H1 (cell line): ENCODE results near the gene NCR2. TPM values are rescaled to one million over a fixed set of nuclear protein-coding genes. Genes with fewer than 3 reads are reported as not detected.

Source experiments
- CTCF ChIA-PET: fragments of 300-600 bp; sonication (Branson Sonifier 250); formaldehyde crosslinking; loops from one replicate; lab custom pipeline; 2021; ENCODE audit not compliant: partially characterized antibody; lab: Charles Lee
- POLR2A ChIA-PET: fragments of 300-600 bp; sonication (Branson Sonifier 250); formaldehyde crosslinking; loops from one replicate; lab custom pipeline; 2021; ENCODE audit warnings: inconsistent platforms; ENCODE audit not compliant: partially characterized antibody; lab: Charles Lee
- DNase-seq, 2 experiments: peaks; one replicate each; pipeline versions ENCODE4 v3.0.0 to v3.0.0-alpha.2; 2010 to 2022; ENCODE audit warnings: low spot score in 2 of 2, low read depth in 1 of 2, mixed read lengths in 1 of 2
- FAIRE-seq: peaks from 2 replicates; lab custom pipeline; 2011; peaks lifted over from hg19 to GRCh38; lab: Jason Lieb, UNC
- H2AFZ ChIP-seq: 2 replicates; pipeline ENCODE4 v1.8.1; 2012; ENCODE audit warnings: low read length, inconsistent platforms
- H2AK5ac ChIP-seq: 2 replicates; pipeline ENCODE4 v1.6.1; 2013; ENCODE audit warnings: low read depth, low read length
- H2BK120ac ChIP-seq: replicated peaks from 2 replicates; pipeline ENCODE3; 2013; ENCODE audit warnings: low read depth, low read length, inconsistent platforms
- H2BK12ac ChIP-seq: 2 replicates; pipeline ENCODE4 v1.6.1; 2013; ENCODE audit warnings: low read depth, low read length
- H2BK15ac ChIP-seq: 2 replicates; pipeline ENCODE4 v1.6.1; 2013; ENCODE audit warnings: low read length
- H2BK20ac ChIP-seq: 2 replicates; pipeline ENCODE4 v1.6.1; 2013; ENCODE audit warnings: low read length
- H2BK5ac ChIP-seq: 2 replicates; pipeline ENCODE4 v1.6.1; 2013; ENCODE audit warnings: low read depth, low read length
- H3K14ac ChIP-seq: 2 replicates; pipeline ENCODE4 v1.6.1; 2013; ENCODE audit warnings: inconsistent platforms; ENCODE audit not compliant: insufficient read length
- H3K18ac ChIP-seq: 2 replicates; pipeline ENCODE4 v1.6.1; 2013; ENCODE audit warnings: low read length; ENCODE audit errors: extremely low read depth
- H3K23ac ChIP-seq: 2 replicates; pipeline ENCODE4 v1.6.1; 2013; ENCODE audit warnings: inconsistent platforms; ENCODE audit not compliant: insufficient read length
- H3K23me2 ChIP-seq: 2 replicates; pipeline ENCODE4 v1.6.1; 2013; ENCODE audit warnings: low read depth, low read length
- H3K27ac ChIP-seq: 2 replicates; pipeline ENCODE4 v1.6.1; 2011; ENCODE audit warnings: low read depth, low read length, inconsistent platforms
- H3K27me3 ChIP-seq, 4 experiments: replicated peaks in 1 of 4; 1 replicate in 1 of 4; 2 replicates in 3 of 4; pipeline versions ENCODE4 v1.6.1 to v1.8.1; 2011 to 2013; ENCODE audit warnings: low read length in 3 of 4, mild to moderate bottlenecking in 3 of 4, inconsistent platforms in 2 of 4, mixed read lengths in 2 of 4, moderate library complexity in 1 of 4; ENCODE audit not compliant: control insufficient read depth in 3 of 4, insufficient read depth in 3 of 4; ENCODE audit errors: extremely low read depth in 1 of 4
- H3K36me3 ChIP-seq, 4 experiments: 2 replicates each; pipeline versions ENCODE4 v1.6.1 to v1.8.1; 2011 to 2013; ENCODE audit warnings: mild to moderate bottlenecking in 4 of 4, low read length in 3 of 4, moderate library complexity in 2 of 4, control low read depth in 1 of 4, inconsistent platforms in 1 of 4; ENCODE audit not compliant: insufficient read depth in 4 of 4, control insufficient read depth in 2 of 4
- H3K4ac ChIP-seq: replicated peaks from 2 replicates; pipeline ENCODE3; 2013; ENCODE audit warnings: low read length, low read depth, mixed read lengths, inconsistent platforms; ENCODE audit not compliant: insufficient read length
- H3K4me1 ChIP-seq, 4 experiments: replicated peaks in 1 of 4; 1 replicate in 1 of 4; 2 replicates in 3 of 4; pipeline versions ENCODE4 v1.6.1 to v1.8.1; 2011 to 2013; ENCODE audit warnings: low read length in 3 of 4, inconsistent platforms in 2 of 4, mixed read lengths in 1 of 4; ENCODE audit not compliant: insufficient read depth in 4 of 4, control insufficient read depth in 3 of 4
- H3K4me2 ChIP-seq, 2 experiments: 2 replicates each; pipeline versions ENCODE4 v1.6.1 to v1.8.1; 2011 to 2013; ENCODE audit warnings: low read depth in 2 of 2, low read length in 2 of 2, control low read depth in 1 of 2, inconsistent platforms in 1 of 2, mild to moderate bottlenecking in 1 of 2; ENCODE audit not compliant: insufficient read depth in 1 of 2
- H3K4me3 ChIP-seq, 4 experiments: fragments of 200-600, 300-600 bp in 1 of 4; sonication (generic), shearing (Covaris generic), sonication (Bioruptor Twin) in 1 of 4; 2 replicates each; pipeline versions ENCODE4 v1.5.1 to v1.8.1; 2011 to 2016; ENCODE audit warnings: low read length in 4 of 4, low read depth in 3 of 4, control low read depth in 2 of 4, inconsistent platforms in 2 of 4, mild to moderate bottlenecking in 2 of 4, mixed read lengths in 1 of 4, moderate library complexity in 1 of 4; ENCODE audit not compliant: insufficient read depth in 2 of 4; ENCODE audit errors: extremely low read depth in 1 of 4
- H3K56ac ChIP-seq: replicated peaks from 2 replicates; pipeline ENCODE3; 2013; ENCODE audit warnings: low read depth, mild to moderate bottlenecking, mixed read lengths, low read length, inconsistent platforms; ENCODE audit not compliant: insufficient read length
- H3K79me1 ChIP-seq: 2 replicates; pipeline ENCODE4 v1.6.1; 2013; ENCODE audit warnings: low read depth, low read length, control low read depth
- H3K79me2 ChIP-seq, 2 experiments: 2 replicates each; pipeline versions ENCODE4 v1.6.1 to v1.8.1; 2012 to 2013; ENCODE audit warnings: low read length in 2 of 2, mild to moderate bottlenecking in 2 of 2, inconsistent platforms in 1 of 2; ENCODE audit not compliant: insufficient read depth in 2 of 2, control insufficient read depth in 1 of 2
- H3K9ac ChIP-seq, 4 experiments: replicated peaks in 1 of 4; 1 replicate in 1 of 4; 2 replicates in 3 of 4; pipeline versions ENCODE4 v1.6.1 to v1.8.1; 2011 to 2013; ENCODE audit warnings: low read depth in 3 of 4, low read length in 3 of 4, control low read depth in 2 of 4, mild to moderate bottlenecking in 2 of 4, moderate library complexity in 2 of 4, inconsistent platforms in 1 of 4; ENCODE audit errors: extremely low read depth in 1 of 4
- H3K9me3 ChIP-seq, 2 experiments: 2 replicates each; pipeline versions ENCODE4 v1.6.1 to v1.8.1; 2012 to 2013; ENCODE audit warnings: mild to moderate bottlenecking in 2 of 2, moderate library complexity in 2 of 2, control low read depth in 1 of 2, inconsistent platforms in 1 of 2, low read depth in 1 of 2, low read length in 1 of 2, mixed read lengths in 1 of 2; ENCODE audit not compliant: insufficient read depth in 2 of 2
- H4K20me1 ChIP-seq, 2 experiments: replicated peaks in 1 of 2; 2 replicates each; pipeline versions ENCODE3 to v1.8.1; 2011 to 2013; ENCODE audit warnings: inconsistent platforms in 2 of 2, low read length in 2 of 2, mild to moderate bottlenecking in 1 of 2; ENCODE audit not compliant: insufficient read depth in 2 of 2, control insufficient read depth in 1 of 2
- H4K5ac ChIP-seq: 2 replicates; pipeline ENCODE4 v1.6.1; 2013; ENCODE audit warnings: low read length, low read depth, mixed read lengths, inconsistent platforms; ENCODE audit not compliant: insufficient read length
- H4K8ac ChIP-seq: 2 replicates; pipeline ENCODE4 v1.8.0; 2013; ENCODE audit warnings: mild to moderate bottlenecking, moderate library complexity, low read length, inconsistent platforms; ENCODE audit not compliant: insufficient read depth; ENCODE audit errors: extremely low read depth
- H4K91ac ChIP-seq: replicated peaks from 2 replicates; pipeline ENCODE3; 2013; ENCODE audit warnings: low read length, mixed read lengths, inconsistent platforms; ENCODE audit not compliant: insufficient read length
- MAFK ChIP-seq: IDR thresholded peaks from 2 replicates; pipeline ENCODE4 v1.6.1; 2012; ENCODE audit warnings: low read depth, mild to moderate bottlenecking, improper control_type of control experiment, low read length
- NANOG ChIP-seq: IDR thresholded peaks from 2 replicates; pipeline ENCODE4 v1.6.1; 2011; ENCODE audit warnings: low read length, low read depth, mild to moderate bottlenecking, inconsistent platforms; ENCODE audit not compliant: insufficient read depth, poor library complexity, severe bottlenecking
- WGBS, 2 experiments: shearing (Covaris generic) in 1 of 2; methylation state at CpG; one replicate each; pipeline versions ENCODE4 v1.1.6 to v1.1.7; 2013 to 2015; ENCODE audit warnings: low lambda C conversion rate in 2 of 2, mixed read lengths in 2 of 2, inconsistent platforms in 1 of 2, low coverage in 1 of 2, missing lambda C conversion rate in 1 of 2; ENCODE audit not compliant: insufficient replicate concordance in 2 of 2, insufficient coverage in 1 of 2, insufficient read length in 1 of 2; ENCODE audit errors: extremely low coverage in 1 of 2, missing lambda C conversion rate in 1 of 2; 5-methylcytosine and 5-hydroxymethylcytosine counted together
- polyA plus RNA-seq, 7 experiments: library from polyadenylated mRNA; depleted of rRNA in 3 of 7; stranded (reverse) in 5 of 7; unstranded in 2 of 7; fragments of >200 nt in 5 of 7; fragments of 200-250 nt in 2 of 7; gene quantifications; 1 replicate in 5 of 7; 2 replicates in 1 of 7; 4 replicates in 1 of 7; pipeline versions ENCODE4 v1.2.1 to v1.2.3, GENCODE V29; 2011 to 2013; ENCODE audit warnings: missing spikeins in 2 of 7, mixed read lengths in 2 of 7
- total RNA-seq: library from RNA; stranded (reverse); fragmentation: NEBNext Ultra II Directional; extraction: Animal tissue kit (Norgen Biotek cat#: 25700); gene quantifications from 2 replicates; pipeline ENCODE4 v1.2.1, GENCODE V29; 2021
- TF ChIP-seq, protein P1 (sequence below): IDR thresholded peaks from 2 replicates; pipeline ENCODE4 v1.6.1; 2012; ENCODE audit warnings: inconsistent platforms

NCR2 gene
- total and polyA plus RNA-seq, 2 of the 8 experiments (the other 6 are each of a cell fraction or from before 2014, with no cell fraction given) = not detected

DNA sequence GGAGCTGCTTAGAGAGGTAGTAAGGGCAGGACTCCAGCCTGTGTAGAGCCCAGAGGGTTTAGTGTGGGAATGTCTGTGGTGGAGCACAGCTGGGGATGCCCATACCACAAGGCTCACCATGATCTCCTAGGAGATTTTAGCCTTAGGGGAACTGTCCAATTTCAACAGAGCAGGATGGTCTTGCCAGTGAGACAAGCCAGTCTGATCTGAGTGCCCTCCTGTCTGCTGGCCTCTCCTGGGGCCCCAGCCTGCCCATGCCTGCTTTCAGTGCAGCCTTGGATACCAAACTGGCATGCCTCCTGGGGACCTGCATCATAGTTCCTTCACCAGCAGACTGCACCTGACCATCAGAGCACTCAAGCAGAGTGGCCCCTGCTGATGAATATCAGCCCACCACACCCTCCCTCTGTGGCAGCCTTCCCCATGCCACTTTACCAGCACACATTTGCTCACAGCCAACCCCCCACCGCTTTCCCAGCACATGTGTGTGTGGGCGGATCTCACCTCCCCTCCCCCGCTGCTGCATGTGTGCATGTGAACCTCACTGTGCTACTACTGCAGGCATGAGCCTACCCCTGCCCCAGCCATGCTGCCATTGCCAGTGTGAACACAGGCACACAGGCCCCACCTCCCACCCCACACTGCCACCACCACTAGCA, 41.1 kb upstream of the NCR2 start:
- no peak overlapping the region for H3K4me3 ChIP-seq
- no peak overlapping the region; the same call in 1 of the 2 replicates for H2BK5ac ChIP-seq
- H3K9ac ChIP-seq = no peak overlapping the region
- H3K18ac ChIP-seq = no peak overlapping the region; the same call in 1 of the 2 replicates
- CTCF ChIA-PET = interaction anchor here (1.5 to 2.1 kb wide), 2 partner anchors 12 kb away, joined by 5 to 8 read pairs; no protein-coding TSS in a partner anchor
- H3K36me3 ChIP-seq = no peaks in the 10 kb centered on the region
- FAIRE-seq (no peak), DNase-seq (peak in 1 of 2 experiments; percentile 41)
- H2AFZ ChIP-seq = no peak overlapping the region
- POLR2A ChIA-PET = no interaction called here
- H3K14ac ChIP-seq = no peak overlapping the region
- H2BK20ac ChIP-seq = no peak overlapping the region
- no peak overlapping the region for H3K23ac ChIP-seq
- no peak overlapping the region for H3K56ac ChIP-seq
- no peak for TF ChIP-seq MAFK
- TF ChIP-seq, protein P1, sequence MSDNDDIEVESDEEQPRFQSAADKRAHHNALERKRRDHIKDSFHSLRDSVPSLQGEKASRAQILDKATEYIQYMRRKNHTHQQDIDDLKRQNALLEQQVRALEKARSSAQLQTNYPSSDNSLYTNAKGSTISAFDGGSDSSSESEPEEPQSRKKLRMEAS = peak; percentile 28; the same call in 1 of the 2 replicates
- no peak for TF ChIP-seq NANOG
- H3K27me3 ChIP-seq = peaks cover 2 to 20% (median 10%) of the 10 kb centered on the region in 4 experiments
- H3K27ac ChIP-seq = no peak overlapping the region
- H3K79me2 ChIP-seq = no peaks in the 10 kb centered on the region
- H3K4ac ChIP-seq = no peak overlapping the region
- H3K79me1 ChIP-seq = no peaks in the 10 kb centered on the region
- no peak overlapping the region for H4K8ac ChIP-seq
- H2BK120ac ChIP-seq = no peak overlapping the region
- no peak overlapping the region; the same call in 1 of the 2 replicates for H2BK15ac ChIP-seq
- H3K23me2 ChIP-seq = no peaks in the 10 kb centered on the region
- H4K5ac ChIP-seq = no peak overlapping the region
- no peaks in the 10 kb centered on the region for H4K20me1 ChIP-seq
- H3K9me3 ChIP-seq = peaks cover 10 to 11% of the 10 kb centered on the region in 2 experiments; a peak in 3 of 4 replicates
- WGBS, 2 experiments = no CpG with 5 or more reads among the region's 3 CpGs
- peaks cover 2 to 11% (median 5%) of the 10 kb centered on the region in 4 experiments; a peak in 4 of 7 replicates for H3K4me1 ChIP-seq
- H4K91ac ChIP-seq = no peak overlapping the region
- no peak overlapping the region for H3K4me2 ChIP-seq
- H2AK5ac ChIP-seq = no peak overlapping the region
- H2BK12ac ChIP-seq = peak overlapping the region; percentile 62; the same call in 1 of the 2 replicates
